HepG2 (cell line): ENCODE results near the gene HAPLN2. TPM values are rescaled to one million over a fixed set of nuclear protein-coding genes. Genes with fewer than 3 reads are reported as not detected.
A peak's percentile ranks its signal among the peaks of the same experiment; 100 is the strongest.

ENCODE experiments used
- CBX2 ChIP-seq, 2 experiments: fragments of 200-600 bp in 1 of 2; sonication (generic); formaldehyde crosslinking in 1 of 2; IDR thresholded peaks; 2 replicates each; pipeline versions ENCODE4 v1.7.0 to v1.8.1; 2018 to 2022; ENCODE audit warnings: low read depth in 2 of 2, low read length in 1 of 2, mild to moderate bottlenecking in 1 of 2, missing genetic modification reagents in 1 of 2
- CBX5 ChIP-seq: sonication (generic); formaldehyde crosslinking; IDR thresholded peaks from 2 replicates; pipeline ENCODE4 v1.4.0; 2020; ENCODE audit warnings: missing genetic modification reagents, borderline replicate concordance
- CENPX ChIP-seq: sonication (generic); formaldehyde crosslinking; IDR thresholded peaks from 2 replicates; pipeline ENCODE4 v1.9.0; 2021; ENCODE audit warnings: mild to moderate bottlenecking, missing genetic modification reagents, moderate library complexity
- ELF4 ChIP-seq: sonication (generic); formaldehyde crosslinking; IDR thresholded peaks from 2 replicates; pipeline ENCODE4 v1.5.0; 2020; ENCODE audit warnings: missing genetic modification reagents, mild to moderate bottlenecking, moderate library complexity, borderline replicate concordance
- MED13 ChIP-seq: sonication (generic); formaldehyde crosslinking; IDR thresholded peaks from 2 replicates; pipeline ENCODE4 v1.5.0; 2020; ENCODE audit warnings: missing genetic modification reagents
- NFRKB ChIP-seq: fragments of 450-650 bp; IDR thresholded peaks from 2 replicates; pipeline ENCODE4 v1.6.1; 2017
- PCBP1 ChIP-seq: fragments of 200-400 bp; formaldehyde crosslinking; IDR thresholded peaks from 2 replicates; pipeline ENCODE4 v1.6.1; 2017; ENCODE audit warnings: mild to moderate bottlenecking, low read depth, low read length, borderline replicate concordance
- POLR2A ChIP-seq, 2 experiments: IDR thresholded peaks; 2 replicates each; pipeline ENCODE4 v1.6.1; 2011; ENCODE audit warnings: low read depth in 2 of 2, low read length in 2 of 2, mild to moderate bottlenecking in 1 of 2, moderate library complexity in 1 of 2; ENCODE audit not compliant: insufficient read depth in 1 of 2
- RAD21 ChIP-seq: fragments of 450-650 bp; formaldehyde crosslinking; IDR thresholded peaks from 2 replicates; pipeline ENCODE4 v1.5.0; 2020; ENCODE audit warnings: mild to moderate bottlenecking
- RBFOX2 ChIP-seq: fragments of 200-400 bp; formaldehyde crosslinking; IDR thresholded peaks from 2 replicates; pipeline ENCODE4 v1.6.1; 2017; ENCODE audit warnings: low read depth, mild to moderate bottlenecking, low read length
- SNRNP70 ChIP-seq: fragments of 200-400 bp; formaldehyde crosslinking; IDR thresholded peaks from 2 replicates; pipeline ENCODE4 v1.6.1; 2017; ENCODE audit warnings: mild to moderate bottlenecking, low read depth, low read length, moderate library complexity
- STAT5B ChIP-seq: sonication (generic); formaldehyde crosslinking; IDR thresholded peaks from 2 replicates; pipeline ENCODE4 v1.4.0; 2020; ENCODE audit warnings: missing genetic modification reagents
- TBP ChIP-seq: sonication (generic); formaldehyde crosslinking; IDR thresholded peaks from 2 replicates; pipeline ENCODE4 v1.5.0; 2020; ENCODE audit warnings: missing genetic modification reagents
- TBX2 ChIP-seq: sonication (generic); formaldehyde crosslinking; IDR thresholded peaks from 2 replicates; pipeline ENCODE4 v1.5.0; 2020; ENCODE audit warnings: missing genetic modification reagents, mild to moderate bottlenecking, borderline replicate concordance
- THAP8 ChIP-seq: sonication (generic); formaldehyde crosslinking; IDR thresholded peaks from 2 replicates; pipeline ENCODE4 v1.5.1; 2020; ENCODE audit warnings: missing genetic modification reagents, mild to moderate bottlenecking, borderline replicate concordance
- TSC22D2 ChIP-seq: sonication (generic); formaldehyde crosslinking; IDR thresholded peaks from 2 replicates; pipeline ENCODE4 v1.5.1; 2020; ENCODE audit warnings: missing genetic modification reagents, mild to moderate bottlenecking, borderline replicate concordance
- XBP1 ChIP-seq: sonication (generic); formaldehyde crosslinking; IDR thresholded peaks from 2 replicates; pipeline ENCODE4 v1.5.0; 2020; ENCODE audit warnings: missing genetic modification reagents
- ZBTB2 ChIP-seq: sonication (generic); formaldehyde crosslinking; IDR thresholded peaks from 2 replicates; pipeline ENCODE4 v1.8.0; 2022; ENCODE audit warnings: low read depth, missing genetic modification reagents
- ZFP36L1 ChIP-seq: sonication (generic); formaldehyde crosslinking; IDR thresholded peaks from 2 replicates; pipeline ENCODE4 v1.8.0; 2022; ENCODE audit warnings: mild to moderate bottlenecking, missing genetic modification reagents, moderate library complexity
- ZNF143 ChIP-seq: sonication (generic); formaldehyde crosslinking; IDR thresholded peaks from 2 replicates; pipeline ENCODE4 v1.4.0; 2020; ENCODE audit warnings: missing genetic modification reagents
- ZNF563 ChIP-seq: sonication (generic); formaldehyde crosslinking; IDR thresholded peaks from 2 replicates; pipeline ENCODE4 v1.8.0; 2022; ENCODE audit warnings: mild to moderate bottlenecking, moderate library complexity, missing genetic modification reagents
- ZNF577 ChIP-seq: sonication (generic); formaldehyde crosslinking; IDR thresholded peaks from 2 replicates; pipeline ENCODE4 v1.4.0; 2020; ENCODE audit warnings: mild to moderate bottlenecking, low read depth, missing genetic modification reagents, borderline replicate concordance
- ZSCAN20 ChIP-seq: sonication (generic); formaldehyde crosslinking; IDR thresholded peaks from 2 replicates; pipeline ENCODE4 v1.4.0; 2020; ENCODE audit warnings: missing genetic modification reagents, mild to moderate bottlenecking, borderline replicate concordance
- polyA plus RNA-seq, 8 experiments: library from polyadenylated mRNA; depleted of rRNA in 3 of 8; stranded (reverse) in 7 of 8; unstranded in 1 of 8; fragments of >200 nt; fragmentation: Illumina TruSeq in 4 of 8; extraction: Trizol in 4 of 8; gene quantifications; 2 replicates each; pipeline versions ENCODE4 v1.2.1 to v1.2.3, GENCODE V29; 2011 to 2016; ENCODE audit warnings: low read depth in 4 of 8, missing spikeins in 1 of 8, mixed read lengths in 1 of 8; ENCODE audit not compliant: insufficient read depth in 1 of 8
- total RNA-seq, 5 experiments: library from RNA; depleted of rRNA; stranded (reverse); fragments of >200 nt; fragmentation: Illumina TruSeq; extraction: Trizol; gene quantifications; 2 replicates each; pipeline ENCODE4 v1.2.3, GENCODE V29; 2016; ENCODE audit warnings: low read depth in 1 of 5
- TF ChIP-seq, protein P1 (sequence below): sonication (generic); formaldehyde crosslinking; IDR thresholded peaks from 2 replicates; pipeline ENCODE4 v1.5.0; 2020; ENCODE audit warnings: mild to moderate bottlenecking, missing genetic modification reagents
- TF ChIP-seq, protein P2 (sequence below): IDR thresholded peaks from 2 replicates; pipeline ENCODE4 v1.6.1; 2016; ENCODE audit warnings: mild to moderate bottlenecking

The HAPLN2 gene
- total and polyA plus RNA-seq, 2 of the 13 experiments (the other 11 are each of a cell fraction or from before 2014, with no cell fraction given) = not detected

GRCh38 chr1:156571919-156572662, 47.1 kb upstream of the HAPLN2 start, which contains the start of gene IQGAP3 (continued):
- TF ChIP-seq POLR2A (IDR thresholded peaks at IDR 0.05; ENCODE audit: insufficient read depth in 1 of 2, low read depth in 2 of 2, low read length in 2 of 2) (0 out of 4 replicates have a peak, but pooled peaks of 1 of the 2 experiments have one; percentile 37), CENPX (no peak), ZNF143 (CRISPR knock-in tag) (peak; percentile 97), PCBP1 (no peak), TBP (CRISPR knock-in tag) (no peak), XBP1 (no peak), RBFOX2 (peak; percentile 52), MED13 (CRISPR knock-in tag) (no peak; the same call in 1 of the 2 replicates), ZSCAN20 (CRISPR knock-in tag) (no peak), TBX2 (peak; percentile 57), ZNF577 (no peak), SNRNP70 (no peak), ZNF563 (CRISPR knock-in tag) (no peak), STAT5B (CRISPR knock-in tag) (no peak), CBX5 (CRISPR knock-in tag) (no peak), THAP8 (0 out of 2 replicates have a peak, but pooled peaks have one; percentile 65), CBX2 (IDR thresholded peaks at IDR 0.05; ENCODE audit: low read depth, low read length) (no peak), CBX2 (CRISPR knock-in tag; IDR thresholded peaks at IDR 0.05; ENCODE audit: low read depth) (no peak), ELF4 (no peak), ZBTB2 (CRISPR knock-in tag) (no peak), RAD21 (CRISPR knock-in tag) (peak; percentile 26; the same call in 1 of the 2 replicates), TSC22D2 (CRISPR knock-in tag) (no peak), NFRKB (no peak), ZFP36L1 (CRISPR knock-in tag) (peak; percentile 68; the same call in 1 of the 2 replicates)
- TF ChIP-seq, protein P1, sequence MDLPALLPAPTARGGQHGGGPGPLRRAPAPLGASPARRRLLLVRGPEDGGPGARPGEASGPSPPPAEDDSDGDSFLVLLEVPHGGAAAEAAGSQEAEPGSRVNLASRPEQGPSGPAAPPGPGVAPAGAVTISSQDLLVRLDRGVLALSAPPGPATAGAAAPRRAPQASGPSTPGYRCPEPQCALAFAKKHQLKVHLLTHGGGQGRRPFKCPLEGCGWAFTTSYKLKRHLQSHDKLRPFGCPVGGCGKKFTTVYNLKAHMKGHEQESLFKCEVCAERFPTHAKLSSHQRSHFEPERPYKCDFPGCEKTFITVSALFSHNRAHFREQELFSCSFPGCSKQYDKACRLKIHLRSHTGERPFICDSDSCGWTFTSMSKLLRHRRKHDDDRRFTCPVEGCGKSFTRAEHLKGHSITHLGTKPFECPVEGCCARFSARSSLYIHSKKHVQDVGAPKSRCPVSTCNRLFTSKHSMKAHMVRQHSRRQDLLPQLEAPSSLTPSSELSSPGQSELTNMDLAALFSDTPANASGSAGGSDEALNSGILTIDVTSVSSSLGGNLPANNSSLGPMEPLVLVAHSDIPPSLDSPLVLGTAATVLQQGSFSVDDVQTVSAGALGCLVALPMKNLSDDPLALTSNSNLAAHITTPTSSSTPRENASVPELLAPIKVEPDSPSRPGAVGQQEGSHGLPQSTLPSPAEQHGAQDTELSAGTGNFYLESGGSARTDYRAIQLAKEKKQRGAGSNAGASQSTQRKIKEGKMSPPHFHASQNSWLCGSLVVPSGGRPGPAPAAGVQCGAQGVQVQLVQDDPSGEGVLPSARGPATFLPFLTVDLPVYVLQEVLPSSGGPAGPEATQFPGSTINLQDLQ (CRISPR knock-in tag) = no peak
- TF ChIP-seq, protein P2, sequence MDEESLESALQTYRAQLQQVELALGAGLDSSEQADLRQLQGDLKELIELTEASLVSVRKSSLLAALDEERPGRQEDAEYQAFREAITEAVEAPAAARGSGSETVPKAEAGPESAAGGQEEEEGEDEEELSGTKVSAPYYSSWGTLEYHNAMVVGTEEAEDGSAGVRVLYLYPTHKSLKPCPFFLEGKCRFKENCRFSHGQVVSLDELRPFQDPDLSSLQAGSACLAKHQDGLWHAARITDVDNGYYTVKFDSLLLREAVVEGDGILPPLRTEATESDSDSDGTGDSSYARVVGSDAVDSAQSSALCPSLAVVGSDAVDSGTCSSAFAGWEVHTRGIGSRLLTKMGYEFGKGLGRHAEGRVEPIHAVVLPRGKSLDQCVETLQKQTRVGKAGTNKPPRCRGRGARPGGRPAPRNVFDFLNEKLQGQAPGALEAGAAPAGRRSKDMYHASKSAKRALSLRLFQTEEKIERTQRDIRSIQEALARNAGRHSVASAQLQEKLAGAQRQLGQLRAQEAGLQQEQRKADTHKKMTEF (CRISPR knock-in tag) = peak; percentile 44; the same call in 1 of the 2 replicates
